Sigmoid colon (tissue), 4 donors: ENCODE results near the gene TRIM73.
"Not testable (repeated sequence)": the region's sequence is repeated elsewhere in the genome, so short reads cannot be mapped to it uniquely, and the experiment has no call there.

Experiments used
- EP300 ChIP-seq, 4 donors: sonication (generic); formaldehyde crosslinking; IDR thresholded peaks; one replicate each; pipeline ENCODE4 v1.6.1; 2017; ENCODE audit warnings: antibody characterized with exemption in 4 of 4
- POLR2A ChIP-seq, 2 donors: fragments of 450-650 bp; IDR thresholded peaks; one replicate each; pipeline ENCODE4 v1.6.1; 2016; ENCODE audit warnings: antibody characterized with exemption in 2 of 2, mild to moderate bottlenecking in 2 of 2, moderate library complexity in 2 of 2
- POLR2AphosphoS5 ChIP-seq, 4 donors: sonication (generic); formaldehyde crosslinking; IDR thresholded peaks; one replicate each; pipeline ENCODE4 v1.6.1; 2017; ENCODE audit warnings: antibody characterized with exemption in 4 of 4
- TF ChIP-seq, protein P1 (sequence below), 4 experiments: fragments of 450-650 bp in 3 of 4; fragments of 200-600 bp in 1 of 4; IDR thresholded peaks; one replicate each; pipeline ENCODE4 v1.5.1; 2016 to 2019; ENCODE audit warnings: antibody characterized with exemption in 4 of 4, mild to moderate bottlenecking in 3 of 4, moderate library complexity in 2 of 4

DNA sequence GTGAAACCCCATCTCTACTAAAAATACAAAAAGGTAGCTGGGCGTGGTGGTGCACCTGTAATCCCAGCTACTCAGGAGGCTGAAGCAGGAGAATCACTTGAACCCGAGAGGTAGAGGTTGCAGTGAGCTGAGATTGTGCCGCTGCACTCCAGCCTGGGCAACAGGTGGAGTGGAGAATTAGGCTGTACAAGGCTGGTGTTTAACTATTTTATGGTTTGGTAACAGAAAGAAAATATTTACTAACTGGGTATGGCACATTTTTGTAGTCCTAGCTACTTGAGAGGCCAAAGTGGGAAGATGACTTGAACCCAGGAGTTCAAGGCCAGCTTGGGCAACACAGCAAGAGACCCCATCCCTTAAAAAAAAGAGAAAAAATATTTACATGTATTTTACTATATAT is 31.4 kb upstream of the TRIM73 start:
- not testable (repeated sequence) for TF ChIP-seq EP300, POLR2A, POLR2AphosphoS5 (IDR thresholded peaks at IDR 0.05)
- TF ChIP-seq, protein P1, sequence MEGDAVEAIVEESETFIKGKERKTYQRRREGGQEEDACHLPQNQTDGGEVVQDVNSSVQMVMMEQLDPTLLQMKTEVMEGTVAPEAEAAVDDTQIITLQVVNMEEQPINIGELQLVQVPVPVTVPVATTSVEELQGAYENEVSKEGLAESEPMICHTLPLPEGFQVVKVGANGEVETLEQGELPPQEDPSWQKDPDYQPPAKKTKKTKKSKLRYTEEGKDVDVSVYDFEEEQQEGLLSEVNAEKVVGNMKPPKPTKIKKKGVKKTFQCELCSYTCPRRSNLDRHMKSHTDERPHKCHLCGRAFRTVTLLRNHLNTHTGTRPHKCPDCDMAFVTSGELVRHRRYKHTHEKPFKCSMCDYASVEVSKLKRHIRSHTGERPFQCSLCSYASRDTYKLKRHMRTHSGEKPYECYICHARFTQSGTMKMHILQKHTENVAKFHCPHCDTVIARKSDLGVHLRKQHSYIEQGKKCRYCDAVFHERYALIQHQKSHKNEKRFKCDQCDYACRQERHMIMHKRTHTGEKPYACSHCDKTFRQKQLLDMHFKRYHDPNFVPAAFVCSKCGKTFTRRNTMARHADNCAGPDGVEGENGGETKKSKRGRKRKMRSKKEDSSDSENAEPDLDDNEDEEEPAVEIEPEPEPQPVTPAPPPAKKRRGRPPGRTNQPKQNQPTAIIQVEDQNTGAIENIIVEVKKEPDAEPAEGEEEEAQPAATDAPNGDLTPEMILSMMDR (IDR thresholded peaks at IDR 0.05) = not testable (repeated sequence)
